HG02610 (cell line): ENCODE results near the gene CLCA2.

Source experiments
- ATAC-seq: cut with Tn5 transposase; IDR thresholded peaks from one replicate; pipeline ENCODE4 v1.9.1; 2021; ENCODE audit warnings: mild to moderate bottlenecking, moderate library complexity; ENCODE audit not compliant: unreplicated experiment

Gene CLCA2

DNA sequence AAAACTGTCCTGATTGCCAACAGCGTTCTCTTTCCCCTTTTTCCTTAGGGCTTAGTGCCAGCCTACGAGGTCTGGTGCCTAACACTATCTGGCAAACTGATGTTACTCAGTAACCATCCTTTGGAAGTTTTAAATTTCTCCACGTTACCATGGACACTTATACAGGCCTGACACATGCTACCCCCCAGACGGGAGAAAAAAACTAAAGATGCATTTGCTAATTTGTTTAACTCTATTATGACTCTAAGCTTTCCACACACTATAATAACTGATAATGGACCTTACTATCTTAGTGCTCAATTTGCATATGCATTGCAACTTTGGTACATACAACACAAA lies 81.6 kb downstream of the CLCA2 start:
- ATAC-seq, result no peak
